ENCODE results near the gene WDR35. TPM values are rescaled to one million over a fixed set of nuclear protein-coding genes. Genes with fewer than 3 reads are reported as not detected.

Gene WDR35
- total RNA-seq, 1 donor = 18.1 TPM

DNA sequence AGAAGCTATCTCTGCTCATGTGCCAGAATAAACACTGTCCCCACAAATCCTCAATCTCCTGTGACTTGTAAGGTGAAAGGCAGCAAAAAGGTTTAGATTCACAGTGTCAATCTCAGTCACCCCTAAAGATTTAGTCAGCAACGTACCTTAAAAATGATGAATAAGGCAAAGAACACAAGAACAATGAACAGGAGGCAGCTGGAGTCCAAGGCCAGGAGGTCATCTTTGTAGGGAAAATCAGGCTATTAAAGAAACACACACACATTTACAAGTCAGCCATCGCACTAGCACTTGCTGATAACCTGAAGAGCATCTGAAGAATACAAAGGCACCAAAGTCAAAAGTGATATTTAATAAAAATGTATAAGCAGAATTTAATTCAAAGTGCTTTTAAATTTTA lies 44.9 kb upstream of the WDR35 start:
- Histone ChIP-seq H4K20me1 (ENCODE audit: insufficient read depth, low read length) (peaks cover 32% of the 10 kb centered on the region), H3K9me3 (ENCODE audit: low read depth, low read length) (no peaks in the 10 kb centered on the region), H3K4me1 (ENCODE audit: insufficient read depth, low read length) (no peaks in the 10 kb centered on the region), H3K27ac (ENCODE audit: low read depth, low read length) (no peak overlapping the region), H3K4me2 (ENCODE audit: insufficient read depth, low read length) (no peak overlapping the region), H3K27me3 (ENCODE audit: insufficient read depth, low read length) (no peaks in the 10 kb centered on the region), H2AFZ (ENCODE audit: low read length) (no peak overlapping the region), H3K36me3 (ENCODE audit: insufficient read depth, low read length) (peaks cover 99% of the 10 kb centered on the region), H3K4me3 (ENCODE audit: insufficient read depth, low read length) (no peak overlapping the region), H3K79me2 (ENCODE audit: insufficient read depth, low read length) (peaks cover 74% of the 10 kb centered on the region)
- DNase-seq (ENCODE audit: insufficient read length, low spot score, missing footprints) = no peak
- TF ChIP-seq, protein P1, sequence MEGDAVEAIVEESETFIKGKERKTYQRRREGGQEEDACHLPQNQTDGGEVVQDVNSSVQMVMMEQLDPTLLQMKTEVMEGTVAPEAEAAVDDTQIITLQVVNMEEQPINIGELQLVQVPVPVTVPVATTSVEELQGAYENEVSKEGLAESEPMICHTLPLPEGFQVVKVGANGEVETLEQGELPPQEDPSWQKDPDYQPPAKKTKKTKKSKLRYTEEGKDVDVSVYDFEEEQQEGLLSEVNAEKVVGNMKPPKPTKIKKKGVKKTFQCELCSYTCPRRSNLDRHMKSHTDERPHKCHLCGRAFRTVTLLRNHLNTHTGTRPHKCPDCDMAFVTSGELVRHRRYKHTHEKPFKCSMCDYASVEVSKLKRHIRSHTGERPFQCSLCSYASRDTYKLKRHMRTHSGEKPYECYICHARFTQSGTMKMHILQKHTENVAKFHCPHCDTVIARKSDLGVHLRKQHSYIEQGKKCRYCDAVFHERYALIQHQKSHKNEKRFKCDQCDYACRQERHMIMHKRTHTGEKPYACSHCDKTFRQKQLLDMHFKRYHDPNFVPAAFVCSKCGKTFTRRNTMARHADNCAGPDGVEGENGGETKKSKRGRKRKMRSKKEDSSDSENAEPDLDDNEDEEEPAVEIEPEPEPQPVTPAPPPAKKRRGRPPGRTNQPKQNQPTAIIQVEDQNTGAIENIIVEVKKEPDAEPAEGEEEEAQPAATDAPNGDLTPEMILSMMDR (IDR thresholded peaks at IDR 0.05; ENCODE audit: extremely low read depth, low read depth, low read length) = no peak

DNA sequence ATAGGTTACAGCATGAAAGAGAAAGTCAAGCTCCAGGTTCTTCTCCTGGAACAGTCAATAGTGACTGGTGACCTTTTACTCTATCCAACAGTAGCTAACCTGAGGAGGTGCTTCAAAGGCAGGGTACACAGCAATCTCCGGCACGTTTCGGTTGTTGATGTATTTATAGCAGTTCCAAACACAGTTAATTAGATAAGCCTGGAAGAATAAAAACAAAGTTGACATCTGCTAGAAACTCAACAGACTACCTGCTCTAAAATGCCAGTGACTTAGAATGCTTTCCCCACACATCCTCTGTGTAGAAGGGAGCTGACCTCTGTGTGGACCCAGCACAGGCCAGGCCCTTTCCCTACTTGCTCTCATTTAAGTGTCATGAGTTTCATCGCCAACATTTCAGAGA lies 44.3 kb upstream of the WDR35 start:
- Histone ChIP-seq H2AFZ (ENCODE audit: low read length) (no peak overlapping the region), H3K9me3 (ENCODE audit: low read depth, low read length) (no peaks in the 10 kb centered on the region), H3K4me1 (ENCODE audit: insufficient read depth, low read length) (no peaks in the 10 kb centered on the region), H3K4me3 (ENCODE audit: insufficient read depth, low read length) (no peak overlapping the region), H3K36me3 (ENCODE audit: insufficient read depth, low read length) (peaks cover 94% of the 10 kb centered on the region), H3K27me3 (ENCODE audit: insufficient read depth, low read length) (no peaks in the 10 kb centered on the region), H3K27ac (ENCODE audit: low read depth, low read length) (no peak overlapping the region), H3K79me2 (ENCODE audit: insufficient read depth, low read length) (peaks cover 70% of the 10 kb centered on the region), H4K20me1 (ENCODE audit: insufficient read depth, low read length) (peaks cover 29% of the 10 kb centered on the region), H3K4me2 (ENCODE audit: insufficient read depth, low read length) (no peak overlapping the region)
- no peak for DNase-seq (ENCODE audit: insufficient read length, low spot score, missing footprints)
- TF ChIP-seq, protein P1 (IDR thresholded peaks at IDR 0.05; ENCODE audit: extremely low read depth, low read depth, low read length) = no peak

DNA sequence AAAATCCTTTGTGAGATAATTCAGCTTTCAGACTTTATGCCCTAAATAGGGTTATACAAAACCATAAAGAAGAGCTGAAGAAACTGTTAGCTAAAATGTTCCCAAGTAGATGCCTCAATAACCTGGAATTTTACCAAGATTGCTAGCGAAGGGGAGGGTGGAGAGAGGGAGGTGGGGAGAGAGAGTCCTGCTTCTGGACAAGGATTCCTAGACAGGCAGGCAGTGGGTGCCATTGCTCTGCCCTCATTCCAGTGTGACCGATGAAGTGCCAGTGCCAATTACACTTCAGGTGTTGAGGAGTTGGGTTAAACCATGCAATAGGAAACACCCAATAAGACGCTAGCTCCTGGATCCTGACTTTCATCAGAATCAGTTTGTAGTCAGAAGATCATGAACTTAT lies 43.4 kb upstream of the WDR35 start:
- Histone ChIP-seq H3K4me3 (ENCODE audit: insufficient read depth, low read length) (no peak overlapping the region), H3K79me2 (ENCODE audit: insufficient read depth, low read length) (peaks cover 64% of the 10 kb centered on the region), H3K9me3 (ENCODE audit: low read depth, low read length) (no peaks in the 10 kb centered on the region), H3K36me3 (ENCODE audit: insufficient read depth, low read length) (peaks cover 91% of the 10 kb centered on the region), H2AFZ (ENCODE audit: low read length) (no peak overlapping the region), H3K4me1 (ENCODE audit: insufficient read depth, low read length) (peaks cover under 1% of the 10 kb centered on the region), H3K27me3 (ENCODE audit: insufficient read depth, low read length) (no peaks in the 10 kb centered on the region), H4K20me1 (ENCODE audit: insufficient read depth, low read length) (peaks cover 30% of the 10 kb centered on the region), H3K27ac (ENCODE audit: low read depth, low read length) (no peak overlapping the region), H3K4me2 (ENCODE audit: insufficient read depth, low read length) (no peak overlapping the region)
- TF ChIP-seq, protein P1 (IDR thresholded peaks at IDR 0.05; ENCODE audit: extremely low read depth, low read depth, low read length) = no peak
- no peak for DNase-seq (ENCODE audit: insufficient read length, low spot score, missing footprints)

DNA sequence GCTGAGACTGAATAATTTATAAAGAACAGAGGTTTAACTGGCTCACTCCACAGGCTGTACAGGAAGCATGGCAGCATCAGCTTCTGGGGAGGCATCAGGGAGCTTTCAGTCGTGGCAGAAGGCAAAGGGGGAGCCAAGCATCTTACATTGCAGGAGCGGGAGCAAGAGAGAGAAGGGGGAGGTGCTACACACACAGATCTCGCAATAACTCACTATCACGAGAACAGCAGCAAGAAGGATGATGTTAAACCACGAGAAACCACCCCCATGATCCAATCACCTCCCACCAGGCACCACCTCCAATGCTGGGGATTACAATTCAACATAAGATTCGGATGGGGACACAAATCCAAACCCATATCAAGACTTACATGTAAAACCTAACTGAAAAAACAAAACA lies 40.3 kb upstream of the WDR35 start:
- TF ChIP-seq, protein P1 (IDR thresholded peaks at IDR 0.05; ENCODE audit: extremely low read depth, low read depth, low read length) = no peak
- Histone ChIP-seq H3K4me3 (ENCODE audit: insufficient read depth, low read length) (no peak overlapping the region), H3K9me3 (ENCODE audit: low read depth, low read length) (no peaks in the 10 kb centered on the region), H3K4me1 (ENCODE audit: insufficient read depth, low read length) (peaks cover 11% of the 10 kb centered on the region), H4K20me1 (ENCODE audit: insufficient read depth, low read length) (peaks cover 18% of the 10 kb centered on the region), H3K36me3 (ENCODE audit: insufficient read depth, low read length) (peaks cover 71% of the 10 kb centered on the region), H3K79me2 (ENCODE audit: insufficient read depth, low read length) (peaks cover 36% of the 10 kb centered on the region), H3K27me3 (ENCODE audit: insufficient read depth, low read length) (no peaks in the 10 kb centered on the region), H3K27ac (ENCODE audit: low read depth, low read length) (no peak overlapping the region), H2AFZ (ENCODE audit: low read length) (no peak overlapping the region), H3K4me2 (ENCODE audit: insufficient read depth, low read length) (no peak overlapping the region)
- no peak for DNase-seq (ENCODE audit: insufficient read length, low spot score, missing footprints)
